Thoracic aorta (tissue), 2 donors: ENCODE data around the gene IGSF8. TPM values are rescaled to one million over a fixed set of nuclear protein-coding genes. Genes with fewer than 3 reads are reported as not detected.
"Not testable (repeated sequence)": the region's sequence is repeated elsewhere in the genome, so short reads cannot be mapped to it uniquely, and the experiment has no call there.

Source experiments
- ATAC-seq: fragments of 150-250 bp; one replicate; pipeline ENCODE4 v1.8.0; 2017; ENCODE audit warnings: low read depth; ENCODE audit not compliant: insufficient number of reproducible peaks, low FRiP score
- DNase-seq: peaks from one replicate; pipeline ENCODE4 v3.0.0-alpha.2; 2020; ENCODE audit warnings: low spot score
- H3K27ac ChIP-seq, 2 donors: fragments of 200-600 bp; sonication (generic); 1 replicate in 1 of 2; 2 replicates in 1 of 2; pipeline ENCODE4 v1.5.1; 2016; ENCODE audit warnings: mild to moderate bottlenecking in 2 of 2, moderate library complexity in 2 of 2
- H3K27me3 ChIP-seq: fragments of 200-600 bp; sonication (generic); replicated peaks from 2 replicates; pipeline ENCODE4 v1.6.0; 2016; ENCODE audit warnings: mild to moderate bottlenecking; ENCODE audit not compliant: insufficient read depth
- H3K36me3 ChIP-seq: fragments of 200-600 bp; sonication (generic); one replicate; pipeline ENCODE4 v1.5.1; 2016
- H3K4me1 ChIP-seq, 2 donors: fragments of 200-600 bp; sonication (generic); 1 replicate in 1 of 2; 2 replicates in 1 of 2; pipeline versions ENCODE4 v1.5.1 to v1.6.0; 2016; ENCODE audit warnings: low read depth in 2 of 2, mild to moderate bottlenecking in 1 of 2; ENCODE audit not compliant: control insufficient read depth in 1 of 2
- H3K4me3 ChIP-seq: fragments of 200-600 bp; sonication (generic); 2 replicates; pipeline ENCODE4 v1.5.1; 2016; ENCODE audit warnings: mild to moderate bottlenecking
- H3K9me3 ChIP-seq: fragments of 200-600 bp; sonication (generic); 2 replicates; pipeline ENCODE4 v1.5.1; 2016
- total RNA-seq, 2 donors: library from RNA; depleted of rRNA; stranded (reverse); fragments of >200 nt; gene quantifications; one replicate each; pipeline versions ENCODE4 v1.1.0 to v1.2.3, GENCODE V29; 2016
- TF ChIP-seq, protein P1 (sequence below): fragments of 200-600 bp; sonication (generic); IDR thresholded peaks from one replicate; pipeline ENCODE4 v1.5.1; 2019; ENCODE audit warnings: antibody characterized with exemption

IGSF8 gene
- total RNA-seq, 2 donors from 2014 or later = 29.6 to 40.8 TPM

DNA sequence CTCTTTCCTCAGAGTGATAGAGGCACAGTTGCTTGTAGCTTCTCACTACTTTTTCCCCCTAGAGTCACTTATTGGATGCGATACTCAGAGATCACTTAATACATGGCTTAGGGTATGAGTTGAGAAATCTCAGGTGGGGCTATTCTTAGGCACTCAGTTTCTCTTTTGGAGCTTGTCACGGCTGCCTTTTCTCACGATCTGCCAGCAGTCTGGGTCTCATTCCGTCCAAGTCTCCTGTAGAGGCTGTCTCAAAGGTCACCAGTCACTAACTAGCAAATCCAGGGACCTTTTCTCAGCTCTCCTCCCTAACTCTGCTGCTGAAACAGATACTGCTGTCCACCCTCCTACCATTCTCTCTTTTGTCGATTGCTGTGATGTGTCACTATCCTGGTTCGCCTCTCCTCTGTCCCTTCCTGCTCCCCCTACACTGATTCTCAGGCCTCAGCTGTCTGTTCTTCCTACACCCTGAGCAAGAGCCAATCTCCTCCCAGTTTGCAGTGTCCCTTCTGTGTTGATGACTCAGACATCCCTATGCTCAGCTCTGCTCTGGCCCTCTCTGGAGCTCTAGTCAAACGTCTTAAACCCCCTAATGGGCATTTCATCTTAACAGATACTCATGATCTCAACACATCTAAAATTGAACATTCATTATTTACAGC lies 29.6 kb upstream of the IGSF8 start:
- H3K27ac ChIP-seq = peak overlapping the region; percentile 81 to 97
- TF ChIP-seq, protein P1, sequence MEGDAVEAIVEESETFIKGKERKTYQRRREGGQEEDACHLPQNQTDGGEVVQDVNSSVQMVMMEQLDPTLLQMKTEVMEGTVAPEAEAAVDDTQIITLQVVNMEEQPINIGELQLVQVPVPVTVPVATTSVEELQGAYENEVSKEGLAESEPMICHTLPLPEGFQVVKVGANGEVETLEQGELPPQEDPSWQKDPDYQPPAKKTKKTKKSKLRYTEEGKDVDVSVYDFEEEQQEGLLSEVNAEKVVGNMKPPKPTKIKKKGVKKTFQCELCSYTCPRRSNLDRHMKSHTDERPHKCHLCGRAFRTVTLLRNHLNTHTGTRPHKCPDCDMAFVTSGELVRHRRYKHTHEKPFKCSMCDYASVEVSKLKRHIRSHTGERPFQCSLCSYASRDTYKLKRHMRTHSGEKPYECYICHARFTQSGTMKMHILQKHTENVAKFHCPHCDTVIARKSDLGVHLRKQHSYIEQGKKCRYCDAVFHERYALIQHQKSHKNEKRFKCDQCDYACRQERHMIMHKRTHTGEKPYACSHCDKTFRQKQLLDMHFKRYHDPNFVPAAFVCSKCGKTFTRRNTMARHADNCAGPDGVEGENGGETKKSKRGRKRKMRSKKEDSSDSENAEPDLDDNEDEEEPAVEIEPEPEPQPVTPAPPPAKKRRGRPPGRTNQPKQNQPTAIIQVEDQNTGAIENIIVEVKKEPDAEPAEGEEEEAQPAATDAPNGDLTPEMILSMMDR = no peak
- DNase-seq = no peak
- no peak for ATAC-seq
- H3K36me3 ChIP-seq = peaks cover 77% of the 10 kb centered on the region
- H3K9me3 ChIP-seq = no peaks in the 10 kb centered on the region
- H3K27me3 ChIP-seq = no peaks in the 10 kb centered on the region
- H3K4me1 ChIP-seq = peaks cover 43 to 89% of the 10 kb centered on the region in 2 donors
- no peak overlapping the region for H3K4me3 ChIP-seq

DNA sequence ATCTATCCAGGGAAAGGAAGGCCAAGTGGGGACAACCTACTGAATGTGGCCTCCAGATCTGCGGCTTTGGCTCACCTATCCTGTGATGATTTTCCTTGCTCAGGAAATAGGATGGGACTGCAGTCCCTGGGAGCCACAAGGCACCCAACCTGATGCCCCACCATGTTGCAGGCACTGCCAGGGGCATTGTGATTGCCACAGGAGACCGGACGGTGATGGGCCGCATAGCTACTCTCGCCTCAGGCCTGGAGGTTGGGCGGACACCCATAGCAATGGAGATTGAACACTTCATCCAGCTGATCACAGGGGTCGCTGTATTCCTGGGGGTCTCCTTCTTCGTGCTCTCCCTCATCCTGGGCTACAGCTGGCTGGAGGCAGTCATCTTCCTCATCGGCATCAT lies 29.0 kb upstream of the IGSF8 start:
- Histone ChIP-seq H3K9me3 (no peaks in the 10 kb centered on the region), H3K36me3 (peaks cover 76% of the 10 kb centered on the region), H3K4me1 (peaks cover 40 to 89% of the 10 kb centered on the region in 2 donors), H3K27ac (peak overlapping the region; percentile 81 to 97), H3K4me3 (no peak overlapping the region), H3K27me3 (no peaks in the 10 kb centered on the region)
- TF ChIP-seq, protein P1 = no peak
- no peak for ATAC-seq
- no peak for DNase-seq

DNA sequence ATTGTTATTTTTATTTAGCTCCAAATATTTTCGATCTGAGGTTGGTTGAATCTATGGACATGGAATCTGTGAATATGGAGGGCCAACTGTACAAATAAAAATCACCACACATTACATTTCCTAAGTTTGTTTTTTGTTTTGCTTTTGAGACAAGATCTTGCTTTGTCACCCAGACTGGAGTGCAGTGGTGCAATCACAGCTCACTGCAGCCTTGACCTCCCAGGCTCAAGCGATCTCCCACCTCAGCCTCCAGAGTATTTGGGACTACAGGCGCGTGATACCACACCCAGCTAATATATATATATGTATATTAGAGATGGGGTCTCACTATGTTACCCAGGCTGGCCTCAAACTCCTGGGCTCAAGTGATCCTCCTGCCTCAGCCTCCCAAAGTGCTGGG lies 27.9 kb upstream of the IGSF8 start:
- not testable (repeated sequence) for H3K27me3 ChIP-seq, H3K9me3 ChIP-seq, ATAC-seq, H3K4me3 ChIP-seq, DNase-seq
- Histone ChIP-seq H3K27ac (peak overlapping the region in 1 of 2 donors; percentile 5), H3K36me3 (peaks cover 78% of the 10 kb centered on the region), H3K4me1 (peaks cover 31 to 89% of the 10 kb centered on the region in 2 donors)

DNA sequence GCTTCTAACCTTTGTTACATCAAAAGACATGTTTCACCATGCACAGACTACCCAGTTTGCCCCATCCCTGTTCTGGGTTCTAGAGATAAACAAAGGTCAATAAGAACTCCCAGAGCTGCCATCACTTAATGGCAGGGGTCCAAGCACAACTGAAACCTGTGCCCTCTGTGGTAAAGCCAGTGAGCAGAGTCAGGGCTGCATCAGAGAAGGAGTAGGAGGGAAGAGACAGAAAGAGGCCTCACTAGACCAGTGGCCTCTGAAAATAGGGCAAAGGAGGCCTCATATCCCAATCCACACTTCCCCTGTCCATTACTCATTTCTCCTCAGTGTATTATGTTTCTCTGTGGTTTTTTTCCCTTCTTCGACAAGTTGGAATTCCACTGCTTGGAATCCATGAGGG lies 27.3 kb upstream of the IGSF8 start:
- DNase-seq (no peak), ATAC-seq (no peak)
- peak overlapping the region; percentile 61 to 67 for H3K27ac ChIP-seq
- H3K4me1 ChIP-seq = peaks cover 25 to 89% of the 10 kb centered on the region in 2 donors
- peaks cover 78% of the 10 kb centered on the region for H3K36me3 ChIP-seq
- H3K27me3 ChIP-seq = no peaks in the 10 kb centered on the region
- TF ChIP-seq, protein P1 = no peak
- H3K9me3 ChIP-seq = no peaks in the 10 kb centered on the region
- H3K4me3 ChIP-seq = no peak overlapping the region

DNA sequence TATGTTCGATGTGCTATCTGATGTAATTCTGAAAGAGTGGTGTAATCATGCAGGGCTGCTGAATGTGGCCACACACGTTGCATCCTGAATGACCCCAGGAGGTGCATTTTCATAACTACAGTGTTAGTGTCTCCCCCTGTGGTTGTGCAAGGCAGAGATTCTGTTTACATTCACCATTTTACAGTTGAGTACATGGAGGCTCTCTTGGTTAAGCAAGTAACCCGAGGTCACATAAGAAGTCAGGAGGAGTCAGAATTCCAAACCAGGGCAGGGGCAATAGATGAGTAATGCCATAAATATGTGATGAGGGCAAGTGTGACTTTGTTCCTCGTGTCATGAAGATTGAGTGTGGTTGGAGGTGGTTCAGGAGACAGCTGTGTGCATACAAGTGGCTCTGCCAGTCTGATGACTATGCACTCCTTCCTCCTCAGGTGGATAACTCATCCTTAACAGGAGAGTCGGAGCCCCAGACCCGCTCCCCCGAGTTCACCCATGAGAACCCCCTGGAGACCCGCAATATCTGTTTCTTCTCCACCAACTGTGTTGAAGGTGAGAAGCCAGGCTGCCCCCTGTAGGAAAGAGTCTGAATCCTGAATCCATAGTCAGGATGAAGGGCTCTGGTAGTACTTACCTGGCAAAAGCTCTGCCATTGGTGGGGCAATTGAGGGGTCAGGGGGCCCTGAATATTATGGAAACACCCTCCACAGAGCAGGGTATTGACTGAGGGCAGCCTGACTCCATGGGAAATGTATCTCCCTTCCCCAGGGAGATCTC lies 26.5 kb upstream of the IGSF8 start:
- H3K27me3 ChIP-seq = no peaks in the 10 kb centered on the region
- peak overlapping the region; percentile 61 to 67 for H3K27ac ChIP-seq
- H3K36me3 ChIP-seq = peaks cover 70% of the 10 kb centered on the region
- DNase-seq = no peak
- peaks cover 24 to 89% of the 10 kb centered on the region in 2 donors for H3K4me1 ChIP-seq
- peak; percentile 69 for ATAC-seq
- H3K9me3 ChIP-seq = no peaks in the 10 kb centered on the region
- H3K4me3 ChIP-seq = no peak overlapping the region
- TF ChIP-seq, protein P1 = no peak
